Measurements from ENCODE around the gene SERTAD3.

Gene SERTAD3

GRCh38 chr19:40407714-40408597, 36.2 kb downstream of the SERTAD3 start:
- no peak for DNase-seq

- DNase-seq, result peak; percentile 61
These were observed 40.7 kb downstream of the SERTAD3 start for GRCh38 chr19:40403262-40403984.

DNA sequence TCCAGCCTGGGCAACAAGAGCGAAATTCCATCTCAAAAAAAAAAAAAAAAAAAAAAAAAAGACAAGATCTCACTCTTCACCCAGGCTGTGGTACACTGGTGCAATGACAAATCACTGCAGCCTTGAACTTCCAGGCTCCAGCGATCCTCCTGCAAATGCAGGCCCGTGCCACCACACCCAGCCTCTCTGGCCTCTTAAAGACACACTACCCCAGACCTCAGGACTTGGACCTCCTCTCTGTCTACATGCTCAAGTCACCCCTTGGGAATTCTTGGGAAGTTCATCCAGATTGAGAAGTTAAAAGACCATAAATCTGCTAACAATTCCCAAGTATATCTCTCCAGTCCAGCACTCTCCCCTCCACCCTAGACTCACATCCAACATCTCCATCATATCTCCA, 43.6 kb downstream of the SERTAD3 start:
- no peak for DNase-seq

- peak; percentile 56 for DNase-seq
These were observed 45.6 kb downstream of the SERTAD3 start for GRCh38 chr19:40398417-40399131.

GRCh38 chr19:40397568-40397906, 46.6 kb downstream of the SERTAD3 start:
- no peak for DNase-seq

- DNase-seq, result no peak
These were observed 47.1 kb downstream of the SERTAD3 start for GRCh38 chr19:40396886-40397567.

GRCh38 chr19:40395956-40396355, 48.2 kb downstream of the SERTAD3 start:
- no peak for DNase-seq

DNA sequence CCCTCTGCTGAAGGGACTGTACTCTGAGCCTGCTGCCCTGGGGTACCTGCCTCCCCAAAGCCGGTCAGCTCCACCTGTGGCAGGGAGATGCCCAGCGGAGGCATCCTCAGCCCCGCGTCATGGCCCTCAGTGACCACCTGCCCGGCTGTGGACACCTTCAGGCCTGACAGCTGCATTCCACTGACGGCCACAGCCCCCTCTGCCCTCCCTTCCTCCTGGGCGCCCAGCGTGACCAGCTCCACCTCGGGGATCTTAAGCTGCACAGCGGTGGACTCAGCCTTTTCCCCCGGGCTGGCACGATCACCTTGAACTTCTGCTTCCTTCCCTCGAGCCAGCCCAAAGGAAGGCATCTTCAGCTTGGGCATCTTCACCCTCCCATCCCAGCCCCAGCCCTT, 49.3 kb downstream of the SERTAD3 start:
- no peak for DNase-seq

GRCh38 chr19:40393894-40394815, 50.0 kb downstream of the SERTAD3 start:
- no peak for DNase-seq

DNA sequence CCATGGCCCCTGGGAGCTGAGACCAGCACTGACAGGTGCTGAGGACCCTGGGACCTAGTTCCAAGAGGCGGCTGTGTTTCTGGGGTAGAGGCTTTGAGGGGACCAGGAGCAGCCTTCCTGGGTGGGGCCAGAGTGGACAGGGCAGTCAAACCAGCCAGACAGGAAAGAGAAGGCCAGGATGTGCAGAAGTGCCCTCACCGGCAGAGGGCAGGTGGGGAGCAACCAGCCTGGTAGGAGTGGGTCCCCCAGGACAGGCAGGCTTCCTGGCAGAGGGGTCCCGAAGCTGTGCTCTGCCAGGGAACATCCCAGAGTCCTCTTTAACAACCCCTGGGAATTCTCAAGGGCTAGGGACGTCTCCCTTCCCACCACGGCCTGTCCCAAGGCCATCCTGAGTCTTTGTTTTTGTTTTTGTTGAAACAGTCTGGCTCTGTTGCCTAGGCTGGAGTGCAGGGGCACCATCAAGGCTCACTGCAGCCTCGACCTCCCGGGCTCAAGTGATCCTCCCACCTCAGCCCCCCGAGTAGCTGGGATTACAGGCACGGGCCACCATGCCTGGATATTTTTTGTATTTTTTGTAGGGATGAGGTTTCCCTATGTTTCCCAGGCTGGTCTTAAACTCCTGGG, 51.1 kb downstream of the SERTAD3 start:
- DNase-seq, result no peak

DNA sequence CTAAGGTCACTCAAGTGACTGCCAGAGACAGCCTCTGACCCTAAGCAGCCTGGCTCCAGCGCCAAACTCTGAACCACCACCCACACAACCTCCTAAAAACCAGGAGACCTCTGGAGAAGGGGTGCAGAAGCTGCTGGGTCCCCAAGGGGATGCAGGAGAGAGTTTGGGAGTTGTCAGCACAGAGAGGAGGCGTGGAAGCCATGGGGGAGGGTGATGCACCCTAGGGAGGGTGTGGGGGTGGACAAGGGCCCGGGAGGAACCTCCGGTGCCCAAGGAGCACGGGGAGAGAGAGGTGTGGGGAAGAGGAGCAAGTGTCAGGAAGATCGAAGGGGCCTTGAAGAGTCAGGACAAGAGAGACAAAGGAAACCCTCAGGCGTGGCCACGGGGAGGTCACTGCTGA, 52.0 kb downstream of the SERTAD3 start:
- DNase-seq, result no peak

Data from NCI-H526 treated with DMSO at 0.1 percent for 48 hours (cell line).